Activated CD4-positive, alpha-beta T cell treated with anti-CD3 and anti-CD28 coated beads for 36 hours (primary cell): ENCODE data around the gene TMOD3. TPM values are rescaled to one million over a fixed set of nuclear protein-coding genes. Genes with fewer than 3 reads are reported as not detected.

ENCODE experiments used
- ATAC-seq: fragments of 200-7000 bp; cut with Tn5 transposase; one replicate; pipeline ENCODE4 v1.10.0; 2021; ENCODE audit warnings: mild to moderate bottlenecking, moderate library complexity
- CTCF ChIA-PET: fragments of 350-600 bp; sonication (Branson Sonifier 250); formaldehyde crosslinking; loops from one replicate; lab custom pipeline; 2021; ENCODE audit warnings: antibody characterized with exemption; lab: Charles Lee
- POLR2A ChIA-PET: fragments of 350-600 bp; sonication (Branson Sonifier 250); formaldehyde crosslinking; loops from one replicate; lab custom pipeline; 2021; ENCODE audit warnings: antibody characterized with exemption, inconsistent platforms; lab: Charles Lee
- DNase-seq: peaks from one replicate; pipeline ENCODE4 v3.0.0-alpha.2; 2020
- H3K27ac Mint-ChIP-seq: one replicate; pipeline ENCODE4 v1.8.0; 2021; ENCODE audit warnings: mixed read lengths
- H3K27me3 Mint-ChIP-seq: one replicate; pipeline ENCODE4 v1.8.0; 2021; ENCODE audit warnings: mixed read lengths
- H3K36me3 Mint-ChIP-seq: one replicate; pipeline ENCODE4 v1.8.0; 2021; ENCODE audit warnings: low read depth, mixed read lengths
- H3K4me1 Mint-ChIP-seq: one replicate; pipeline ENCODE4 v1.8.0; 2021; ENCODE audit warnings: mixed read lengths
- H3K4me3 Mint-ChIP-seq: one replicate; pipeline ENCODE4 v1.8.0; 2021; ENCODE audit warnings: mild to moderate bottlenecking, moderate library complexity, mixed read lengths
- H3K9me3 Mint-ChIP-seq: one replicate; pipeline ENCODE4 v1.8.0; 2021; ENCODE audit warnings: low read depth, mixed read lengths
- intact Hi-C, 2 experiments: fragments of 100-400 bp; cut with DNase I in 1 of 2; cut with micrococcal nuclease in 1 of 2; formaldehyde crosslinking; loops; one replicate each; pipeline versions ENCODE4 v1.14.2 to v1.15.1; 2022 to 2024; cut with DNase I, micrococcal nuclease
- total RNA-seq, 2 experiments: library from RNA; stranded (reverse); gene quantifications; one replicate each; pipeline ENCODE4 v1.2.3, GENCODE V29; 2021

TMOD3 gene
- total RNA-seq, 2 experiments from 2014 or later = 52.4 to 55.7 TPM

- POLR2A ChIA-PET = no interaction called here
Observed at GRCh38 chr15:51908316-51908715, 78.9 kb downstream of the TMOD3 start.

GRCh38 chr15:51909584-51909983, 80.1 kb downstream of the TMOD3 start:
- no peak overlapping the region for H3K4me3 Mint-ChIP-seq
- H3K27ac Mint-ChIP-seq = no peak overlapping the region
- peaks cover 2% of the 10 kb centered on the region for H3K4me1 Mint-ChIP-seq
- intact Hi-C loops = no loop called here
- DNase-seq (no peak), ATAC-seq (no peak)
- H3K36me3 Mint-ChIP-seq = peaks cover 27% of the 10 kb centered on the region
- no peaks in the 10 kb centered on the region for H3K9me3 Mint-ChIP-seq
- no peaks in the 10 kb centered on the region for H3K27me3 Mint-ChIP-seq
- ChIA-PET CTCF (interaction anchor here (1.1 kb wide), 1 partner anchor 206 kb away, joined by 3 read pairs; no protein-coding TSS in a partner anchor), POLR2A (no interaction called here)

More at GRCh38 chr15:51908316-51908715, 78.9 kb downstream of the TMOD3 start:
- H3K36me3 Mint-ChIP-seq = peaks cover 35% of the 10 kb centered on the region
- no peak overlapping the region for H3K4me3 Mint-ChIP-seq
- DNase-seq (no peak), ATAC-seq (no peak)
- CTCF ChIA-PET = interaction anchor here (0.7 to 1.2 kb wide), 2 partner anchors 26 to 170 kb away, joined by 3 to 4 read pairs; no protein-coding TSS in a partner anchor
- no peaks in the 10 kb centered on the region for H3K27me3 Mint-ChIP-seq
- H3K9me3 Mint-ChIP-seq = no peaks in the 10 kb centered on the region
- H3K27ac Mint-ChIP-seq = no peak overlapping the region
- intact Hi-C loops = no loop called here
- H3K4me1 Mint-ChIP-seq = peaks cover 2% of the 10 kb centered on the region

- Mint-ChIP-seq H3K4me3 (no peak overlapping the region), H3K4me1 (no peaks in the 10 kb centered on the region), H3K27ac (no peak overlapping the region), H3K9me3 (no peaks in the 10 kb centered on the region), H3K27me3 (no peaks in the 10 kb centered on the region), H3K36me3 (peaks cover 23% of the 10 kb centered on the region)
- intact Hi-C loops = loop anchor here in 1 of 2 experiments (10.0 kb wide), 1 partner anchor 268 kb away; no protein-coding TSS in a partner anchor
- ATAC-seq (no peak), DNase-seq (no peak)
- ChIA-PET CTCF (no interaction called here), POLR2A (no interaction called here)
Observed at GRCh38 chr15:51912528-51912927, 83.1 kb downstream of the TMOD3 start.

GRCh38 chr15:51917493-51917892, 88.0 kb downstream of the TMOD3 start:
- peak; percentile 73 for ATAC-seq
- DNase-seq = peak; percentile 39
- CTCF ChIA-PET = interaction anchor here (0.6 to 1.7 kb wide), 8 partner anchors 11 to 268 kb away, joined by 3 to 4 read pairs (median 3); no protein-coding TSS in a partner anchor
- intact Hi-C loops = loop anchor here in 1 of 2 experiments (10.0 kb wide), 1 partner anchor 273 kb away; no protein-coding TSS in a partner anchor
- Mint-ChIP-seq H3K27me3 (no peaks in the 10 kb centered on the region), H3K4me3 (no peak overlapping the region), H3K36me3 (peaks cover 13% of the 10 kb centered on the region), H3K9me3 (no peaks in the 10 kb centered on the region), H3K27ac (no peak overlapping the region), H3K4me1 (no peaks in the 10 kb centered on the region)
- POLR2A ChIA-PET = no interaction called here

GRCh38 chr15:51924156-51925068, 95.0 kb downstream of the TMOD3 start:
- peak overlapping the region; percentile 18 for H3K27ac Mint-ChIP-seq
- no peaks in the 10 kb centered on the region for H3K9me3 Mint-ChIP-seq
- no peaks in the 10 kb centered on the region for H3K4me1 Mint-ChIP-seq
- no peak for ATAC-seq
- ChIA-PET CTCF (interaction anchor here (0.6 to 1.5 kb wide), 4 partner anchors 36 to 198 kb away, joined by 3 read pairs; no protein-coding TSS in a partner anchor), POLR2A (interaction anchor here (0.5 kb wide), 1 partner anchor 34 kb away, joined by 4 read pairs; no protein-coding TSS in a partner anchor)
- H3K36me3 Mint-ChIP-seq = peaks cover 13% of the 10 kb centered on the region
- no peaks in the 10 kb centered on the region for H3K27me3 Mint-ChIP-seq
- DNase-seq = no peak
- no peak overlapping the region for H3K4me3 Mint-ChIP-seq
- intact Hi-C loops = no loop called here

- no peak for DNase-seq
- Mint-ChIP-seq H3K9me3 (no peaks in the 10 kb centered on the region), H3K27me3 (no peaks in the 10 kb centered on the region), H3K27ac (peak overlapping the region; percentile 30), H3K4me1 (no peaks in the 10 kb centered on the region), H3K36me3 (peaks cover 8% of the 10 kb centered on the region), H3K4me3 (no peak overlapping the region)
- CTCF ChIA-PET = no interaction called here
- POLR2A ChIA-PET = no interaction called here
- no peak for ATAC-seq
- intact Hi-C loops = no loop called here
Observed at GRCh38 chr15:51926809-51927208, 97.4 kb downstream of the TMOD3 start.

- Mint-ChIP-seq H3K4me3 (no peak overlapping the region), H3K9me3 (no peaks in the 10 kb centered on the region), H3K4me1 (peaks cover 2% of the 10 kb centered on the region), H3K27me3 (no peaks in the 10 kb centered on the region), H3K36me3 (peaks cover 4% of the 10 kb centered on the region), H3K27ac (no peak overlapping the region)
- DNase-seq (no peak), ATAC-seq (no peak)
- ChIA-PET POLR2A (no interaction called here), CTCF (interaction anchor here (1.0 kb wide), 1 partner anchor 11 kb away, joined by 4 read pairs; no protein-coding TSS in a partner anchor)
- intact Hi-C loops = no loop called here
Observed at GRCh38 chr15:51931016-51931415, 101.6 kb downstream of the TMOD3 start.

- Mint-ChIP-seq H3K27me3 (no peaks in the 10 kb centered on the region), H3K4me1 (peaks cover 2% of the 10 kb centered on the region)
Observed at GRCh38 chr15:51931638-51932037, 102.2 kb downstream of the TMOD3 start.

GRCh38 chr15:51932161-51932560, 102.7 kb downstream of the TMOD3 start:
- ChIA-PET CTCF (interaction anchor here (1.0 to 1.1 kb wide), 2 partner anchors 40 to 146 kb away, joined by 3 read pairs; no protein-coding TSS in a partner anchor), POLR2A (no interaction called here)
- intact Hi-C loops = no loop called here
- Mint-ChIP-seq H3K4me1 (peaks cover 2% of the 10 kb centered on the region), H3K4me3 (no peak overlapping the region), H3K27ac (no peak overlapping the region), H3K9me3 (no peaks in the 10 kb centered on the region), H3K36me3 (peaks cover 7% of the 10 kb centered on the region), H3K27me3 (no peaks in the 10 kb centered on the region)
- DNase-seq = no peak
- ATAC-seq = no peak

More at GRCh38 chr15:51931638-51932037, 102.2 kb downstream of the TMOD3 start:
- Mint-ChIP-seq H3K27ac (no peak overlapping the region), H3K4me3 (no peak overlapping the region), H3K36me3 (peaks cover 7% of the 10 kb centered on the region), H3K9me3 (no peaks in the 10 kb centered on the region)
- DNase-seq = no peak
- CTCF ChIA-PET = interaction anchor here (1.0 to 1.1 kb wide), 2 partner anchors 39 to 147 kb away, joined by 3 read pairs; no protein-coding TSS in a partner anchor
- POLR2A ChIA-PET = no interaction called here
- no peak for ATAC-seq
- intact Hi-C loops = no loop called here

GRCh38 chr15:51935466-51936104, 106.1 kb downstream of the TMOD3 start:
- intact Hi-C loops = no loop called here
- H3K9me3 Mint-ChIP-seq = no peaks in the 10 kb centered on the region
- H3K4me3 Mint-ChIP-seq = no peak overlapping the region
- peaks cover 2% of the 10 kb centered on the region for H3K4me1 Mint-ChIP-seq
- H3K27me3 Mint-ChIP-seq = no peaks in the 10 kb centered on the region
- H3K36me3 Mint-ChIP-seq = peaks cover 17% of the 10 kb centered on the region
- DNase-seq = no peak
- ATAC-seq = peak; percentile 66
- ChIA-PET POLR2A (interaction anchor here (0.5 kb wide), 1 partner anchor 1480 kb away, joined by 3 read pairs; no protein-coding TSS in a partner anchor), CTCF (interaction anchor here (0.6 to 1.6 kb wide), 3 partner anchors 8 to 219 kb away, joined by 3 read pairs; no protein-coding TSS in a partner anchor)
- H3K27ac Mint-ChIP-seq = peak overlapping the region; percentile 48

GRCh38 chr15:51936105-51936478, 106.6 kb downstream of the TMOD3 start:
- Mint-ChIP-seq H3K4me1 (peaks cover 2% of the 10 kb centered on the region), H3K9me3 (no peaks in the 10 kb centered on the region), H3K27ac (no peak overlapping the region), H3K4me3 (no peak overlapping the region), H3K36me3 (peaks cover 17% of the 10 kb centered on the region), H3K27me3 (no peaks in the 10 kb centered on the region)
- ATAC-seq (no peak), DNase-seq (no peak)
- CTCF ChIA-PET = interaction anchor here (0.6 to 1.6 kb wide), 4 partner anchors 8 to 46 kb away, joined by 3 read pairs; no protein-coding TSS in a partner anchor
- POLR2A ChIA-PET = no interaction called here
- intact Hi-C loops = no loop called here
